Measurements from ENCODE around the gene SLIRP.
"Not testable (repeated sequence)": the region's sequence is repeated elsewhere in the genome, so short reads cannot be mapped to it uniquely, and the experiment has no call there.

The SLIRP gene

DNA sequence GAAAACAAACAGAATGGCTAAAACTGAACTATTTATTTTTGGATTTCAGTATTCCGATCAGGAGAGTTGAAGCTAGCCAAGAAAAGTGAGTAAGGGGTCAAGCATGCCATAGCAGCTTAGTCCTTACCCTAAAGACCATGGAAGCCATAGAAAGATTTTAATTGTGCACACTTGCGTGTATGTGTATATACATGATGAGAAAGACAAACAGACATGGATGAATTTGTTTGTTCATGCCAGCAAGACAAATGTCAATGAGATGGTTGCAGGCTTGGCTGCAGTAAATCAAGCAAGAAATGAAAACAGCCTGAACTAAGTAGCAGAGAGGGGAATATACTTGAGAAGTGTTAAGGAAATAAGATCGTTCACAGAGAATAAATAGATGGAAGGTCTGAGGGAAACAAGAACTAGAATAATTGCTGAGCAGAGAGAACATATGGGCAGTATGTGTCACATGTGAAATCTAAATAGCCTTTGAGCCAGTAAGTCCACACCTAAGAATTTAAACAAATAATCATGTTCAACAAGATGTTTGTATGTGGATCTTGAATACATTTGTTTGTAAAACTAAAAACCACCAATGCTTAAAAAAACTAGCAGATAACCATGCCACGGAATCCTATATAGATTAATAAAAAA, 38.3 kb downstream of the SLIRP start:
- DNase-seq (ENCODE audit: low read depth), result no peak

DNA sequence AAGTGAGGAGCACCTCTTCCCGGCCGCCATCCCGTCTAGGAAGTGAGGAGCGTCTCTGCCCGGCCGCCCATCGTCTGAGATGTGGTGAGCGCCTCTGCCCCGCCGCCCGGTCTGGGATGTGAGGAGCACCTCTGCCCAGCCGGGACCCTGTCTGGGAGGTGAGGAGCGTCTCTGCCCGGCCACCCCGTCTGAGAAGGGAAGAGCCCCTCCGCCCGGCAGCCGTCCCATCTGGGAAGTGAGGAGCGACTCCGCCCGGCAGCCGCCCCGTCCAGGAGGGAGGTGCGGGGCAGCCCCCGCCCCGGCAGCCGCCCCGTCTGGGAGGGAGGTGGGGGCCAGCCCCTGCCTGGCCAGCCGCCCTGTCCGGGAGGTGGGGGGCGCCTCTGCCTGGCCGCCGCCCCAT, 39.5 kb downstream of the SLIRP start:
- DNase-seq (ENCODE audit: low read depth), result not testable (repeated sequence)

DNA sequence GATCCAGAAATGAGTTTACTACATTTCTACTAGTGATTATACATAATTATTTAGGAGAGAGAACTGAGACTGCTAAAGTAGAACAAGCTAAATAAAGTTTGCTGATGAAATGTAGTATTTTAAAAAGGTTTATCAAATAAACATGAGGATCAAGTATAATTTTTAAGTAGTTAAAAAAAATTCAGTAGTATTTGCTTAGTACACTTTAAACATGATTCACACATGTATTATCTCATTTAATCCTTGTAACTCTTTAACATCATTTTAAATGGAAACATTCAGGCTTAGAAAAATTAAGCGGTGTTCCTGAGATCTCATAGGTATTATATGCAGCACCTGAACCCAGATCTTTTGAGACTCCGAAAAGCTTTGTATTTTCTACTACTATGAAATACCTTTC, 44.4 kb downstream of the SLIRP start:
- no peak for DNase-seq (ENCODE audit: low read depth)

DNA sequence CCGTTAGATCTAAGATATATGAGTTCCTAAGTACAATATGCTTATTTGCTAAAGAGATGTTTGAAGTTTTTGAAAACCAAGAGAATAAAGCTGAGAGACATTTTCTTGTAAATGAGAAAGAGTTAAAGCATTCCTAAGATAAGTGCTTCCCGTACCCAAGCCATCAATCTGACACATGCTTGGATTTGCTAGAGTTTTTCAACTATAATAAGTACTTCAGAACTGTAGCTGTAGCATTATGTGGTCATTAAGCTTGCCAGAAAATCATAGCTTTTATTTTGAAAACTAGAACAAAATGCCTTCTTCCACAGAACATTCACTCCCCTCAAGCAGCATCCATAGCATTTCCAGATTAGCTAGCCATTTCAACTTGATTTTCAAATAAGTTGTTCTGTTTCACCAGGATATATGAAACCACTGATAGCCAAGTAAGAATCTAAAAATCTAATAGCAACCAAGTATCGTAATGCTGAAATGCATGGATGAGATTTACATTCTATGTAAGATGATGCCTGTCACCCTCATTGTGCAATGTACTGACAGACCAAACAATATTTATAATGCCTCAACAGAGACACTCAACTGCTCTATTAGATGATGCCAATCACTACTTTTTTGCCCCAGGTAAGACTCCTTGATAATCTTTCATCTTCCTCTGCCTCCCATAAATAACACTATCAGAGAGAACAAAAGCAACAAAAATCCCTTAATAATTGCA, 45.1 kb downstream of the SLIRP start:
- no peak for DNase-seq (ENCODE audit: low read depth)

DNA sequence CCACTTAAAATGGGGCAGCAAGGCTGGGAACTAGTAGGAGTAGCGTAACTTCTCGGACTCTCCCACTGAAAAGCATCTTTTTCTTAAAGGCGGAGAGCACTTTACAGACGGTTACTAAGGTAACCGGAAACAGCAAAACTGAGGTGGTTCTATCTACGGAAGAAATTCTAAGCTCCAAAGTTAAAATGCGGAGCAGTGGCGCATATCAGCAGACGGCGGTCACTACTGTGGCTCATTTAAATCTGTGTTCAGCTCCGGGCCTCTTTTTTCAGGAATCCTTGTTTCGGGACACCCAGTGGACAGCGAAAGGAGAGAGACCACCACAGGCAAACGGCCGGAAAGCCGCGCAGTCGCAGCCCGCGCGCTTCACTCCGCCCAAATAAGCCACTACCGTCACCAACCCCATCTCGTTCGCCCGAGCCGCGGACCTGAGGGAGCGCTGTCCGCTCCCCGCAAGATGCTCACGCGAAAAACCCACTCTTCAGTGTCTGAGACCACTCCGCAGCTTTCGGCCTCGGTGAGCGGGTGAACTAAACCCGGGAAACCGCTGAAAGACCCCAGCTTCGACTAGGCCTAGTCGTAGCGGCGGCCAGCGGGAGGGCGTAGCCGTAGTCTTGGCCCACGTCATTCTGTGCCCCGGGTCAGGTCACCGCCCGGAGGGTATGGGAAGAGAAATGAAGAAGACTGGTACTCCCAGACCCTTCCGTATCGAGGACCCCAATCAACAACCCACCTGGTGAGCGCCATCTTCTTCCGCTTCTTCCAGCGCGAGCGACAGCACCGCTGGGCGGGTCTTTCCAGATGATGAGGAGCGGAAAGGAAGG, 52.7 kb downstream of the SLIRP start, which contains the start of gene SNW1:
SNW1 (minus strand) TSS at position 776 of the 824 bp plus-strand sequence; CDS start at position 747, 29 bp downstream.
- DNase-seq (ENCODE audit: low read depth), result peak; percentile 86

DNA sequence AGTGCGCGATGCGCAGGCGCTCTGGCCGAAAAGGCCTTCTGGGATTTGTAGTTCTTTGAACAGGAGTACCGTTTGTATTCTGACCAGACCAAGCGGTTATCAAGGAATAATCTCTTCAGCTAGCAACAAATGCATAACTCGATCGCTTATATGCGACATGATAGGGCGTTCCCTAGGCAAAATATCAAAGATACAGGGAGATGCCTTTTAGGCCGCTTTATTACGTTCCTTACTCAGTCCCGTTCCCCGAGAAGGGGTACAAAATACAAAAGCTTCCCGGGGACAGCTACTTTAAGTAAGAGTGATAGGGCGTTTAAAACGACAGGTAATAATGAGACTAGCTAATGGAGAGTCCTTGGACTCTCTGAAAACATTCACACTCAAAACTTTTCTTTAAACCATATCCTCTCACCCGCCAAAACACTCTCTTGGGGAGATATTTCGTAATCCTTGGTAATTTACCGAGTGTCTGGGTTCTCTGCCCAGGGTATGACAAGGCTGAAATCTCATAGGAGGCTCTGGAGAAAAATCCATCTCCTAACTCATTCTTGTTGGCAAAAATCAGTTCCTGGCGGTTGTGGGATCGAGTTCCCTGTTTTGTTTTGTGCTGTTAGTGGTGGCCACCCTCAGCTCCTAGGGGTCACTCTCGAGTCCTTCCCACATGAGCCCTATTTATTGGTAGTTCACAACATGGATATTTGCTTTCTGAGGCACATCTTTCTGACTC, 53.5 kb downstream of the SLIRP start:
- no peak for DNase-seq (ENCODE audit: low read depth)

DNA sequence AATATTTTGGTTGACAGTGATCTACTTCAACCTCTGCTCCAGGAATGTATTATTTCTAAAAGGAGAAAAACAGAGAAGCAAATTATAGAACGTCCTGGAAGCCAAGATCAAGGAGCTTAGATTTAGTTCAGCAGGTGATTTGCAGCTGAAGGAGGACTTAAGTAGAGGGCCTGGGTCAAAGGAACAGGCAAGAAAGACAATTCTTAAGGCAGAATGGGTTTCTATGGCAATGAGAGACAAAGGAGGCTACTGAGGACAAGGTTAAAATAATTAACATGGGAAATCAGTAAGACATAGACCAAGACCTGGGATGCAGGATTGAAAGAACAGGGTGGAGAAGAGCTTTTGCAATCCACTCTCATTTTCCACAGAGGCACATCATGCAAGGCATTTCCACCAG, 55.4 kb downstream of the SLIRP start:
- no peak for DNase-seq (ENCODE audit: low read depth)

DNA sequence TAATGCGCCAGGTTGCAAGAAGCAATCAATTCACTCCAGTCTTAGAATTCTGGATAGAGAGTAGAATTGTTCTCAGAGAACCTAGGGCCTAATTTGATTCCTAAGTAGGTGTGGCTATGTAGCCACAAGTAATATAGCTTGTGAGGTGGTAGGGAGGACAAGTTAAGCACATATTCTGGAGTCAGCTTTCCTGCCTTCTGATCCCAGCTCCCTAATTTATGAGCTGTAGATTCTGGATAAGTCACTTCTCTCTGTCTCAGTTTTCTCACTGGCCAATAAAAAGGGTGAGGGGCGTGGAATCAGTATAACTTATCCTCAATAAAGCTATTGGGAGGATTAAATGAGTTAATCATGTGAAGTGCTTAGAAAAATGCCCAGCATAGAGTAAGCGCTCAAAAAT, 56.1 kb downstream of the SLIRP start:
- DNase-seq (ENCODE audit: low read depth), result no peak

Measured in T follicular helper cell (primary cell).